ENCODE results near the gene SLC16A5. TPM values are rescaled to one million over a fixed set of nuclear protein-coding genes. Genes with fewer than 3 reads are reported as not detected.

SLC16A5 gene
- polyA plus RNA-seq, 1 donor (not counting 4 experiments of a cell fraction or from before 2014, with no cell fraction given), result 3.5 TPM

DNA sequence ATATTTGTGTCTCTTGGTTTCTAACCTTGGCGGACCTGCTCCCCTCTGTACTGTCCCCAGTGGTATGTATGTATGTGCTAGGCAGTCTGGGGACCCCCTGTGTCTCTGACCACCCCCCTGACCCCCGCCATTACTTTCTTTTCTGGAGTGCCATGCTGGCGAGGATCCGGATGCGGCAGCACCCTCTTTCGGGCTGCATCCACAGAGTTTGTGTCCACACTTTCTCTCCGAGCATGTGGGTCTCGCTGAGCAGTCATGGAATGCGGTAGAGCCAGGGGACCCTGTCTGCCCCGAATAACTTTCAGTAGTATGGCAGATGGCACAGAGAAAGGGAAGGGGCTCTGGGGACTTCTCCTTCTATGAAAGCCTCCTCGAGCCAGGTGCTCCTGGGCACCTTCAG lies 23.7 kb upstream of the SLC16A5 start:
- H3K9ac ChIP-seq (ENCODE audit: control insufficient read depth, extremely low read depth, insufficient read depth, low read length), result no peak overlapping the region
- no peaks in the 10 kb centered on the region for H3K4me1 ChIP-seq (ENCODE audit: control insufficient read depth, extremely low read depth, insufficient read depth, low read length)
- H3K79me2 ChIP-seq (ENCODE audit: control insufficient read depth, insufficient read depth, low read length), result no peaks in the 10 kb centered on the region
- H3K9me1 ChIP-seq (ENCODE audit: control insufficient read depth, extremely low read depth, insufficient read depth, low read length), result no peaks in the 10 kb centered on the region
- TF ChIP-seq, protein P1, sequence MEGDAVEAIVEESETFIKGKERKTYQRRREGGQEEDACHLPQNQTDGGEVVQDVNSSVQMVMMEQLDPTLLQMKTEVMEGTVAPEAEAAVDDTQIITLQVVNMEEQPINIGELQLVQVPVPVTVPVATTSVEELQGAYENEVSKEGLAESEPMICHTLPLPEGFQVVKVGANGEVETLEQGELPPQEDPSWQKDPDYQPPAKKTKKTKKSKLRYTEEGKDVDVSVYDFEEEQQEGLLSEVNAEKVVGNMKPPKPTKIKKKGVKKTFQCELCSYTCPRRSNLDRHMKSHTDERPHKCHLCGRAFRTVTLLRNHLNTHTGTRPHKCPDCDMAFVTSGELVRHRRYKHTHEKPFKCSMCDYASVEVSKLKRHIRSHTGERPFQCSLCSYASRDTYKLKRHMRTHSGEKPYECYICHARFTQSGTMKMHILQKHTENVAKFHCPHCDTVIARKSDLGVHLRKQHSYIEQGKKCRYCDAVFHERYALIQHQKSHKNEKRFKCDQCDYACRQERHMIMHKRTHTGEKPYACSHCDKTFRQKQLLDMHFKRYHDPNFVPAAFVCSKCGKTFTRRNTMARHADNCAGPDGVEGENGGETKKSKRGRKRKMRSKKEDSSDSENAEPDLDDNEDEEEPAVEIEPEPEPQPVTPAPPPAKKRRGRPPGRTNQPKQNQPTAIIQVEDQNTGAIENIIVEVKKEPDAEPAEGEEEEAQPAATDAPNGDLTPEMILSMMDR (optimal IDR thresholded peaks at IDR 0.05 in 1 of 3, IDR thresholded peaks at IDR 0.05 in 1 of 3, conservative IDR thresholded peaks at IDR 0.05 in 1 of 3; ENCODE audit: extremely low read depth in 1 of 3, insufficient read depth in 2 of 3, low read length in 3 of 3), result no peak
- TF ChIP-seq EZH2 (IDR thresholded peaks at IDR 0.05; ENCODE audit: low read length), result no peak
- H3K36me3 ChIP-seq (ENCODE audit: control insufficient read depth in 2 of 2, extremely low read depth in 1 of 2, insufficient read depth in 2 of 2, low read length in 2 of 2), result peaks cover 26 to 38% of the 10 kb centered on the region in 2 experiments
- H3K9me3 ChIP-seq (ENCODE audit: control insufficient read depth, low read depth, low read length), result no peaks in the 10 kb centered on the region
- H3K27ac ChIP-seq (ENCODE audit: control insufficient read depth, insufficient read depth, low read length), result no peak overlapping the region
- FAIRE-seq (no peak), DNase-seq (ENCODE audit: low read depth, low spot score) (no peak)
- no peaks in the 10 kb centered on the region for H4K20me1 ChIP-seq (ENCODE audit: control insufficient read depth, extremely low read depth, insufficient read depth, low read length)
- H3K27me3 ChIP-seq (ENCODE audit: control insufficient read depth, extremely low read depth, insufficient read depth, low read length), result no peaks in the 10 kb centered on the region
- no peak overlapping the region for H3K4me2 ChIP-seq (ENCODE audit: control insufficient read depth, extremely low read depth, insufficient read depth, low read depth, low read length)
- H2AFZ ChIP-seq (ENCODE audit: control insufficient read depth, low read length), result no peak overlapping the region
- dilution Hi-C loops (cut with MboI; ENCODE audit: extremely low pct_ligation_motif_present, low sequenced_read_pairs), result no loop called here
- no peak overlapping the region for H3K4me3 ChIP-seq (ENCODE audit: control insufficient read depth in 2 of 3, extremely low read depth in 1 of 3, insufficient read depth in 2 of 3, low read depth in 1 of 3, low read length in 3 of 3)

DNA sequence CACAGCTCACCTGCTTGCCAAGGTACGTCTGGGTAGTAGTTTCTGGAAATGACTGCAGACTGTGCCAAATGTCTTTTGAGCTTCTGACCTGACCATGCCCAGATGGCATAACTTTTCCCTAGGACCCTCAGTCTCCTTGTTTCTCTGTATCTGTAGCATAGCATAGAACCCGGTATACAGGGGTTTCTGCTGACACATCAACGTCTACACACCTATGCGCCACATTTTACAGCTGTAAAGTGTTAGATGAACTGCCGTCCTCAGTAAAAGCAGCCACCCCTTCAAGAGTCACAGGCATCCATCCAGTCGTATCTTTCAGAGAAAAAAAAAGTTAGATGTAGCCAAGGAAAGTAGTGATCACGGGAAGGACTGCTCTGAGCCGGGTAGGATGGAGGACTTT lies 23.3 kb upstream of the SLC16A5 start:
- no peak for DNase-seq (ENCODE audit: low read depth, low spot score)
- H3K79me2 ChIP-seq (ENCODE audit: control insufficient read depth, insufficient read depth, low read length), result no peaks in the 10 kb centered on the region
- H3K9me1 ChIP-seq (ENCODE audit: control insufficient read depth, extremely low read depth, insufficient read depth, low read length), result no peaks in the 10 kb centered on the region
- H3K9me3 ChIP-seq (ENCODE audit: control insufficient read depth, low read depth, low read length), result no peaks in the 10 kb centered on the region
- peaks cover 24 to 36% of the 10 kb centered on the region in 2 experiments for H3K36me3 ChIP-seq (ENCODE audit: control insufficient read depth in 2 of 2, extremely low read depth in 1 of 2, insufficient read depth in 2 of 2, low read length in 2 of 2)
- H3K4me2 ChIP-seq (ENCODE audit: control insufficient read depth, extremely low read depth, insufficient read depth, low read depth, low read length), result no peak overlapping the region
- H3K9ac ChIP-seq (ENCODE audit: control insufficient read depth, extremely low read depth, insufficient read depth, low read length), result no peak overlapping the region
- H3K27me3 ChIP-seq (ENCODE audit: control insufficient read depth, extremely low read depth, insufficient read depth, low read length), result no peaks in the 10 kb centered on the region
- no peak for FAIRE-seq
- TF ChIP-seq EZH2 (IDR thresholded peaks at IDR 0.05; ENCODE audit: low read length), result no peak
- TF ChIP-seq, protein P1 (optimal IDR thresholded peaks at IDR 0.05 in 1 of 3, IDR thresholded peaks at IDR 0.05 in 1 of 3, conservative IDR thresholded peaks at IDR 0.05 in 1 of 3; ENCODE audit: extremely low read depth in 1 of 3, insufficient read depth in 2 of 3, low read length in 3 of 3), result no peak
- H3K4me1 ChIP-seq (ENCODE audit: control insufficient read depth, extremely low read depth, insufficient read depth, low read length), result no peaks in the 10 kb centered on the region
- dilution Hi-C loops (cut with MboI; ENCODE audit: extremely low pct_ligation_motif_present, low sequenced_read_pairs), result no loop called here
- no peak overlapping the region for H3K27ac ChIP-seq (ENCODE audit: control insufficient read depth, insufficient read depth, low read length)
- no peaks in the 10 kb centered on the region for H4K20me1 ChIP-seq (ENCODE audit: control insufficient read depth, extremely low read depth, insufficient read depth, low read length)
- H2AFZ ChIP-seq (ENCODE audit: control insufficient read depth, low read length), result no peak overlapping the region
- H3K4me3 ChIP-seq (ENCODE audit: control insufficient read depth in 2 of 3, extremely low read depth in 1 of 3, insufficient read depth in 2 of 3, low read depth in 1 of 3, low read length in 3 of 3), result no peak overlapping the region
